Activated naive CD4-positive, alpha-beta T cell (primary cell): Measurements from ENCODE around the gene MAP3K8.
"Not testable (repeated sequence)": the region's sequence is repeated elsewhere in the genome, so short reads cannot be mapped to it uniquely, and the experiment has no call there.

Experiments
- DNase-seq, 4 experiments: peaks; one replicate each; lab custom pipeline; 2025; lab: John Stamatoyannopoulos, UW

The MAP3K8 gene

GRCh38 chr10:30422981-30423654, 10.9 kb upstream of the MAP3K8 start:
- no peak for DNase-seq

- not testable (repeated sequence) for DNase-seq
Measured at GRCh38 chr10:30423655-30424275, 10.2 kb upstream of the MAP3K8 start.

GRCh38 chr10:30425336-30426075, 8.5 kb upstream of the MAP3K8 start:
- DNase-seq: no peak

- DNase-seq: no peak
Measured at GRCh38 chr10:30430544-30431298, 3.3 kb upstream of the MAP3K8 start.

GRCh38 chr10:30431435-30431911, 2.5 kb upstream of the MAP3K8 start:
- DNase-seq: no peak

- DNase-seq: no peak
Measured at GRCh38 chr10:30432622-30433305, 1.2 kb upstream of the MAP3K8 start.

- DNase-seq: peak in 2 of 4 experiments; percentile 9 to 30
Measured at GRCh38 chr10:30433306-30433729, 666 bp upstream of the MAP3K8 start.

GRCh38 chr10:30434273-30435072, 489 bp downstream of the MAP3K8 start:
- peak in 3 of 4 experiments; percentile 6 to 30 (median 8) for DNase-seq

GRCh38 chr10:30435073-30435422, 1.1 kb downstream of the MAP3K8 start:
- DNase-seq: no peak

- DNase-seq: not testable (repeated sequence)
Measured at GRCh38 chr10:30435499-30436167, 1.6 kb downstream of the MAP3K8 start.

- no peak for DNase-seq
Measured at GRCh38 chr10:30436191-30436611, 2.2 kb downstream of the MAP3K8 start.

- no peak for DNase-seq
Measured at GRCh38 chr10:30436671-30437030, 2.7 kb downstream of the MAP3K8 start.

- no peak for DNase-seq
Measured at GRCh38 chr10:30437031-30437841, 3.3 kb downstream of the MAP3K8 start.

GRCh38 chr10:30438021-30438850, 4.3 kb downstream of the MAP3K8 start:
- DNase-seq: no peak

- no peak for DNase-seq
Measured at GRCh38 chr10:30439931-30440330, 5.9 kb downstream of the MAP3K8 start.

- DNase-seq: no peak
Measured at GRCh38 chr10:30442019-30442606, 8.1 kb downstream of the MAP3K8 start.

- DNase-seq: no peak
Measured at GRCh38 chr10:30443049-30443448, 9.1 kb downstream of the MAP3K8 start.

GRCh38 chr10:30445711-30446110, 11.7 kb downstream of the MAP3K8 start:
- DNase-seq: no peak
